ENCODE results near the gene SLC37A1. TPM values are rescaled to one million over a fixed set of nuclear protein-coding genes. Genes with fewer than 3 reads are reported as not detected.

The SLC37A1 gene
- total RNA-seq, 2 experiments from 2014 or later = 12.8 to 14.9 TPM

- no peaks in the 10 kb centered on the region for H3K36me3 Mint-ChIP-seq (ENCODE audit: low read depth)
- H3K9me3 Mint-ChIP-seq = no peaks in the 10 kb centered on the region
- CTCF ChIA-PET = no interaction called here
- no peak for DNase-seq
- H3K27ac Mint-ChIP-seq = no peak overlapping the region
- intact Hi-C loops (cut with micrococcal nuclease) = no loop called here
- TF ChIP-seq CTCF (IDR thresholded peaks at IDR 0.05) = no peak
- H3K27me3 Mint-ChIP-seq = no peaks in the 10 kb centered on the region
- peaks cover 7% of the 10 kb centered on the region for H3K4me1 Mint-ChIP-seq (ENCODE audit: low read depth)
- no peak overlapping the region for H3K4me3 Mint-ChIP-seq
- POLR2A ChIA-PET = no interaction called here
- ATAC-seq = no peak
These were observed 42.4 kb upstream of the SLC37A1 start for GRCh38 chr21:42471206-42471605.

- no peak overlapping the region for H3K27ac Mint-ChIP-seq
- no peak for TF ChIP-seq CTCF (IDR thresholded peaks at IDR 0.05)
- ChIA-PET CTCF (interaction anchor here (1.2 kb wide), 1 partner anchor 13 kb away, joined by 3 read pairs; no protein-coding TSS in a partner anchor), POLR2A (no interaction called here)
- DNase-seq (no peak), ATAC-seq (no peak)
- intact Hi-C loops (cut with micrococcal nuclease) = no loop called here
- no peaks in the 10 kb centered on the region for H3K9me3 Mint-ChIP-seq
- peaks cover 7% of the 10 kb centered on the region for H3K4me1 Mint-ChIP-seq (ENCODE audit: low read depth)
- H3K36me3 Mint-ChIP-seq (ENCODE audit: low read depth) = no peaks in the 10 kb centered on the region
- no peak overlapping the region for H3K4me3 Mint-ChIP-seq
- H3K27me3 Mint-ChIP-seq = no peaks in the 10 kb centered on the region
These were observed 41.8 kb upstream of the SLC37A1 start for GRCh38 chr21:42471716-42472330.

- CTCF ChIA-PET = interaction anchor here (1.2 kb wide), 1 partner anchor 13 kb away, joined by 3 read pairs; no protein-coding TSS in a partner anchor
These were observed 41.1 kb upstream of the SLC37A1 start for GRCh38 chr21:42472521-42472920.

GRCh38 chr21:42473498-42474042 is 40.1 kb upstream of the SLC37A1 start:
- Mint-ChIP-seq H3K36me3 (ENCODE audit: low read depth) (no peaks in the 10 kb centered on the region), H3K4me3 (no peak overlapping the region), H3K27me3 (no peaks in the 10 kb centered on the region), H3K9me3 (no peaks in the 10 kb centered on the region), H3K27ac (no peak overlapping the region), H3K4me1 (ENCODE audit: low read depth) (no peaks in the 10 kb centered on the region)
- intact Hi-C loops (cut with micrococcal nuclease) = no loop called here
- ChIA-PET CTCF (interaction anchor here (0.9 kb wide), 1 partner anchor 164 kb away, joined by 3 read pairs; no protein-coding TSS in a partner anchor), POLR2A (no interaction called here)
- no peak for TF ChIP-seq CTCF (IDR thresholded peaks at IDR 0.05)
- DNase-seq (no peak), ATAC-seq (no peak)

More at GRCh38 chr21:42472521-42472920, 41.1 kb upstream of the SLC37A1 start:
- no peak overlapping the region for H3K27ac Mint-ChIP-seq
- no peak for TF ChIP-seq CTCF (IDR thresholded peaks at IDR 0.05)
- H3K27me3 Mint-ChIP-seq = no peaks in the 10 kb centered on the region
- no peaks in the 10 kb centered on the region for H3K36me3 Mint-ChIP-seq (ENCODE audit: low read depth)
- DNase-seq (no peak), ATAC-seq (no peak)
- peaks cover 1% of the 10 kb centered on the region for H3K4me1 Mint-ChIP-seq (ENCODE audit: low read depth)
- POLR2A ChIA-PET = interaction anchor here (0.7 kb wide), 1 partner anchor 162 kb away, joined by 3 read pairs; no protein-coding TSS in a partner anchor
- no peaks in the 10 kb centered on the region for H3K9me3 Mint-ChIP-seq
- intact Hi-C loops (cut with micrococcal nuclease) = no loop called here
- no peak overlapping the region for H3K4me3 Mint-ChIP-seq

- ChIA-PET CTCF (interaction anchor here (0.9 kb wide), 1 partner anchor 164 kb away, joined by 3 read pairs; no protein-coding TSS in a partner anchor), POLR2A (no interaction called here)
- DNase-seq (no peak), ATAC-seq (no peak)
- intact Hi-C loops (cut with micrococcal nuclease) = no loop called here
- Mint-ChIP-seq H3K9me3 (no peaks in the 10 kb centered on the region), H3K4me3 (no peak overlapping the region), H3K27ac (no peak overlapping the region), H3K27me3 (no peaks in the 10 kb centered on the region), H3K36me3 (ENCODE audit: low read depth) (no peaks in the 10 kb centered on the region), H3K4me1 (ENCODE audit: low read depth) (no peaks in the 10 kb centered on the region)
- TF ChIP-seq CTCF (IDR thresholded peaks at IDR 0.05) = no peak
These were observed 39.4 kb upstream of the SLC37A1 start for GRCh38 chr21:42474043-42474831.
